K562 (cell line): ENCODE results near the gene ZNF133. TPM values are rescaled to one million over a fixed set of nuclear protein-coding genes. Genes with fewer than 3 reads are reported as not detected.
A peak's percentile ranks its signal among the peaks of the same experiment; 100 is the strongest.

Experiments used
- ARID2 ChIP-seq: fragments of 450-650 bp; IDR thresholded peaks from 2 replicates; pipeline ENCODE4 v1.6.1; 2017; ENCODE audit warnings: antibody characterized with exemption, mild to moderate bottlenecking
- CBX8 ChIP-seq: fragments of 200-600 bp; sonication (generic); IDR thresholded peaks from 2 replicates; pipeline ENCODE4 v1.6.1; 2012; ENCODE audit warnings: borderline replicate concordance, mixed run types, low read depth, mild to moderate bottlenecking, moderate library complexity, mixed read lengths, low read length, control low read depth, inconsistent platforms; ENCODE audit not compliant: poor library complexity, severe bottlenecking; ENCODE audit errors: extremely low read depth
- ELF4 ChIP-seq: fragments of 450-650 bp; formaldehyde crosslinking; IDR thresholded peaks from 2 replicates; pipeline ENCODE4 v1.4.0; 2022; ENCODE audit warnings: missing genetic modification characterization
- FOXA1 ChIP-seq: fragments of 450-650 bp; IDR thresholded peaks from 2 replicates; pipeline ENCODE4 v1.6.1; 2016; ENCODE audit warnings: mild to moderate bottlenecking, borderline replicate concordance
- HNRNPLL ChIP-seq: fragments of 200-400 bp; formaldehyde crosslinking; IDR thresholded peaks from 2 replicates; pipeline ENCODE4 v1.6.1; 2017; ENCODE audit warnings: low read length, low read depth, mild to moderate bottlenecking; ENCODE audit not compliant: poor library complexity, severe bottlenecking
- NFE2L1 ChIP-seq: fragments of 450-650 bp; IDR thresholded peaks from 2 replicates; pipeline ENCODE4 v1.6.1; 2016; ENCODE audit warnings: missing genetic modification characterization, low read depth, mild to moderate bottlenecking, missing compliant biosample characterization, moderate library complexity, borderline replicate concordance
- NR2C1 ChIP-seq, 2 experiments: fragments of 450-650 bp; IDR thresholded peaks; 2 replicates each; pipeline ENCODE4 v1.6.1; 2017; ENCODE audit warnings: mild to moderate bottlenecking in 2 of 2, antibody characterized with exemption in 1 of 2, inconsistent platforms in 1 of 2, missing compliant biosample characterization in 1 of 2, missing genetic modification characterization in 1 of 2
- NRF1 ChIP-seq, 2 experiments: fragments of 450-650 bp; IDR thresholded peaks in 1 of 2; conservative IDR thresholded peaks in 1 of 2; 2 replicates each; pipeline ENCODE4 v1.6.1; 2014; ENCODE audit warnings: mild to moderate bottlenecking in 2 of 2
- POLR2B ChIP-seq: fragments of 450-650 bp; IDR thresholded peaks from 2 replicates; pipeline ENCODE4 v1.6.1; 2018; ENCODE audit warnings: low read depth; ENCODE audit not compliant: partially characterized antibody
- RAD21 ChIP-seq, 2 experiments: fragments of 250-450 bp in 1 of 2; fragments of 450-650 bp in 1 of 2; sonication (Bioruptor Pico) in 1 of 2; formaldehyde crosslinking in 1 of 2; IDR thresholded peaks in 1 of 2; conservative IDR thresholded peaks in 1 of 2; 2 replicates each; pipeline versions ENCODE4 v1.4.0 to v1.8.0; 2020 to 2022; ENCODE audit warnings: mild to moderate bottlenecking in 2 of 2, moderate library complexity in 1 of 2
- REST ChIP-seq, 2 experiments: fragments of 450-650 bp; formaldehyde crosslinking in 1 of 2; IDR thresholded peaks; 2 replicates each; pipeline versions ENCODE4 v1.4.0 to v1.6.1; 2014 to 2020; ENCODE audit warnings: mild to moderate bottlenecking in 2 of 2, borderline replicate concordance in 1 of 2, low read depth in 1 of 2
- SMC3 ChIP-seq: conservative IDR thresholded peaks from 2 replicates; pipeline ENCODE4 v1.6.1; 2011; ENCODE audit warnings: low read depth, low read length, improper control_type of control experiment; ENCODE audit not compliant: insufficient read depth
- XRCC5 ChIP-seq: fragments of 200-400 bp; formaldehyde crosslinking; IDR thresholded peaks from 2 replicates; pipeline ENCODE4 v1.6.1; 2017; ENCODE audit warnings: low read depth, mild to moderate bottlenecking, low read length
- ZNF143 ChIP-seq: sonication (generic); formaldehyde crosslinking; IDR thresholded peaks from 2 replicates; pipeline ENCODE4 v1.9.0; 2022; ENCODE audit warnings: mild to moderate bottlenecking, missing genetic modification reagents
- ZNF277 ChIP-seq: fragments of 250-450 bp; sonication (Bioruptor Pico); IDR thresholded peaks from 2 replicates; pipeline ENCODE4 v1.8.0; 2022; ENCODE audit warnings: inconsistent platforms, mild to moderate bottlenecking, moderate library complexity, borderline replicate concordance
- ZNF3 ChIP-seq: fragments of 250-450 bp; sonication (Bioruptor Pico); IDR thresholded peaks from 2 replicates; pipeline ENCODE4 v1.5.0; 2021; ENCODE audit warnings: mild to moderate bottlenecking, moderate library complexity
- ZNF551 ChIP-seq: fragments of 250-450 bp; sonication (Bioruptor Pico); IDR thresholded peaks from 2 replicates; pipeline ENCODE4 v1.5.0; 2021; ENCODE audit warnings: mild to moderate bottlenecking, moderate library complexity
- ZNF57 ChIP-seq: fragments of 450-650 bp; formaldehyde crosslinking; IDR thresholded peaks from 2 replicates; pipeline ENCODE4 v1.4.0; 2020; ENCODE audit warnings: mild to moderate bottlenecking, moderate library complexity
- polyA plus RNA-seq, 8 experiments: library from polyadenylated mRNA; depleted of rRNA in 4 of 8; stranded (reverse) in 5 of 8; unstranded in 3 of 8; fragments of >200 nt; fragmentation: Nextera tagmentation in 2 of 8; fragmentation: Illumina TruSeq in 1 of 8; extraction: Ambion mirVana in 2 of 8; extraction: Trizol in 1 of 8; gene quantifications; 2 replicates each; pipeline versions ENCODE4 v1.2.1 to v1.2.3, GENCODE V29; 2011 to 2014; ENCODE audit warnings: inconsistent platforms in 1 of 8, missing spikeins in 1 of 8
- total RNA-seq, 7 experiments: library from RNA; depleted of rRNA in 6 of 7; stranded (reverse); fragments of >200 nt in 6 of 7; fragmentation: Illumina TruSeq in 2 of 7; extraction: Trizol in 2 of 7; gene quantifications; 2 replicates each; pipeline versions ENCODE4 v1.2.1 to v1.2.3, GENCODE V29; 2011 to 2021; ENCODE audit warnings: low replicate concordance in 1 of 7

Gene ZNF133
- total and polyA plus RNA-seq, 9 of the 15 experiments (the other 6 are each of a cell fraction or from before 2014, with no cell fraction given) = 1.1 to 6.5 (median 3.8) TPM

GRCh38 chr20:18276821-18277220 lies 11.5 kb upstream of the ZNF133 start (continued):
- peak; percentile 58 for TF ChIP-seq REST (IDR thresholded peaks at IDR 0.05; ENCODE audit: borderline replicate concordance)
- TF ChIP-seq REST (CRISPR knock-in tag; IDR thresholded peaks at IDR 0.05; ENCODE audit: low read depth) = no peak
- no peak for TF ChIP-seq CBX8
- TF ChIP-seq ZNF57 (CRISPR knock-in tag) = no peak
- TF ChIP-seq ZNF143 (CRISPR knock-in tag) = no peak
- TF ChIP-seq NRF1 (conservative IDR thresholded peaks at IDR 0.05 in 1 of 2, IDR thresholded peaks at IDR 0.05 in 1 of 2) = peak; percentile 36 to 39; a peak in 3 of 4 replicates
- TF ChIP-seq RAD21 (CRISPR knock-in tag; conservative IDR thresholded peaks at IDR 0.05 in 1 of 2, IDR thresholded peaks at IDR 0.05 in 1 of 2) = peak; percentile 55 to 77
- peak; percentile 65; the same call in 1 of the 2 replicates for TF ChIP-seq SMC3
- peak; percentile 40; the same call in 1 of the 2 replicates for TF ChIP-seq XRCC5
- no peak for TF ChIP-seq NFE2L1 (tag)
- TF ChIP-seq NR2C1 (IDR thresholded peaks at IDR 0.05) = no peak
- no peak for TF ChIP-seq NR2C1 (tag; IDR thresholded peaks at IDR 0.05)
- TF ChIP-seq ZNF551 (CRISPR knock-in tag) = no peak
- TF ChIP-seq ZNF3 = no peak
- no peak for TF ChIP-seq ELF4 (CRISPR knock-in tag)
- no peak for TF ChIP-seq ZNF277 (CRISPR knock-in tag)
- TF ChIP-seq POLR2B = no peak
- TF ChIP-seq ARID2 = 0 out of 2 replicates have a peak, but pooled peaks have one; percentile 27
- peak; percentile 47 for TF ChIP-seq HNRNPLL
- no peak for TF ChIP-seq FOXA1
